GM12864 (cell line): ENCODE data around the gene SRR.

Source experiments
- DNase-seq: peaks from one replicate; pipeline ENCODE4 v3.0.0-alpha.2; 2011; ENCODE audit warnings: low read depth
- H3K4me3 ChIP-seq: 2 replicates; pipeline ENCODE4 v1.5.1; 2011; ENCODE audit warnings: mild to moderate bottlenecking, low read depth, low read length, control low read depth
- CTCF ChIP-seq: IDR thresholded peaks from 2 replicates; pipeline ENCODE4 v1.5.1; 2011; ENCODE audit warnings: low read depth, mild to moderate bottlenecking, moderate library complexity, low read length, control low read depth, inconsistent platforms; ENCODE audit errors: missing control alignments

The SRR gene

GRCh38 chr17:2372180-2372579 lies 68.4 kb downstream of the SRR start:
- no peak overlapping the region for H3K4me3 ChIP-seq
- DNase-seq: no peak
- TF ChIP-seq CTCF: no peak

- TF ChIP-seq CTCF: no peak
- DNase-seq: no peak
- no peak overlapping the region for H3K4me3 ChIP-seq
Observed at GRCh38 chr17:2372681-2373080, 68.9 kb downstream of the SRR start.

- no peak overlapping the region for H3K4me3 ChIP-seq
- DNase-seq: no peak
- TF ChIP-seq CTCF: no peak
Observed at GRCh38 chr17:2373179-2373578, 69.4 kb downstream of the SRR start.
